ENCODE results near the gene SLC10A4. TPM values are rescaled to one million over a fixed set of nuclear protein-coding genes. Genes with fewer than 3 reads are reported as not detected.

Gene SLC10A4
- polyA plus RNA-seq, 4 donors: 0.19 to 2.3 (median 0.40) TPM

Other genes starting within 250 kb of the SLC10A4 start
- 1 to 10 TPM; 1.6 to 4.3 (median 3.4) TPM for gene TEC, start 213.5 kb upstream of the SLC10A4 start, polyA plus RNA-seq (ENCODE audit: insufficient read length in 4 of 4)
- 10 to 100 TPM; 59.1 to 72.5 (median 65.4) TPM for gene SLAIN2, start 141.8 kb upstream of the SLC10A4 start, polyA plus RNA-seq (ENCODE audit: insufficient read length in 4 of 4)
- gene ZAR1, start 6.9 kb downstream of the SLC10A4 start, polyA plus RNA-seq (ENCODE audit: insufficient read length in 4 of 4): under 1 TPM in 1 of 4 donors, not detected in 3; 0.15 TPM

All from left renal pelvis (tissue), 4 donors.